Measurements from ENCODE around the gene LETM1. TPM values are rescaled to one million over a fixed set of nuclear protein-coding genes. Genes with fewer than 3 reads are reported as not detected.
"Not testable (repeated sequence)": the region's sequence is repeated elsewhere in the genome, so short reads cannot be mapped to it uniquely, and the experiment has no call there.

The LETM1 gene
- total RNA-seq, 2 donors from 2014 or later, result 37.2 to 50.5 TPM

- DNase-seq; ATAC-seq; intact Hi-C loops (cut with DNase I): not testable (repeated sequence)
Observed at GRCh38 chr4:1835836-1836235, 20.1 kb downstream of the LETM1 start.

- DNase-seq (no peak), ATAC-seq (no peak)
- intact Hi-C loops (cut with DNase I), result no loop called here
Observed at GRCh38 chr4:1834047-1834775, 21.7 kb downstream of the LETM1 start.

DNA sequence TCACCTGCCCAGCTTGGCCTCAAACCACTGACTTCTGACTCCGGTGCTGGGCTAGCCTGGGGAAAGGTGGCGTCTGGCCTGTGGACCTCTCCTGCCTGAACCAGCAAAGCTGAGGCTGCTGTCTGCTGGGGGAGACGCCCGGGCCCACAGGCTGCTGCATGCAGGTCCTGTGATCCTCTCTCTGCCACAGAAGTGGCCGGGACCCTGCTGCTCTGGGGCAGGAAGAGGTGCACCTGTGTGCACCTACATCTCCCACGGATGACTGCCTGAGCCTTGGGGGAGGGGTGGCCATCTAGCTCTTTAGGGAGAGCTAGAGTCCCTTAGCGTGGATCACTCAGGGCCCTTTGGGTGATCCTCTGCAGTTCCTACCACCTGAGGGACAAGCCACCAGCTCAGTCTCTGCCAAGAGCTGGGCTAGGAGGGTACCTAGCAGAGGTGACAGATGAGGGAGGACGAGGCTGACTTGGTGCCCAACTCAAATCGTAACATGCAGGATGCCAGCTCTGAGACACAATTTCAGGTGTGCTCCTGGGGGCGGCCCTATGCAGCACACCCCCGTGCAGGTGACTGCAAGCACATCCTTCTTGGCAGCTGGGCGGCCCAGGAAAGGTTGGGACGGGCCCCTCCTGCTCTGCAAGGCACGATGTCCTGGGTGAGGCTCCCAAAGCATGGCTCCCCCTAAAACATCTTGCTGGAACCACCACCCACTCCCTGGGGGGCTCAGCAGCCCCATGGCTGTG is 22.5 kb downstream of the LETM1 start:
- no peak for ATAC-seq
- intact Hi-C loops (cut with DNase I), result no loop called here

DNA sequence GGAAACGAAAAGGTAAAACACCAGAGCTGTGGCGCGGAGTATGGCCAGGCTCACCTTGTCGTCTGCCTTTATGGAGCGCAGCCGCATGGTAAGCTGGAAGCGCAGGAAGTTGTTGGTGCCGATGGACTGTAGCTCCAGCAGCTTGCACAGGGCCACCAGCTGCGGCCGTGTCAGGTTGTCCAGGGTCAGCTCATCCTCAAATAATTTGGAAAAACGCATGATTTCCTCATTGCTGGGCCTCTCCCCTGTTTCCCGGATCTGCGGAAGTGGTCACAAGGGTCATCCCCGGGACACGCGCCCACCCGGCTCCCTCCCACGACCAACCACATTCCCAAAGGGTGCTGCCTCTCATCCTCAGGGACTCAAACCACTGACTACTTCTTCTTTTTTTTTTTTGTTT is 23.3 kb downstream of the LETM1 start:
- no peak for DNase-seq
- no peak for ATAC-seq
- intact Hi-C loops (cut with DNase I), result no loop called here

More for the DNA sequence above, 22.5 kb downstream of the LETM1 start:
- DNase-seq, result no peak

DNA sequence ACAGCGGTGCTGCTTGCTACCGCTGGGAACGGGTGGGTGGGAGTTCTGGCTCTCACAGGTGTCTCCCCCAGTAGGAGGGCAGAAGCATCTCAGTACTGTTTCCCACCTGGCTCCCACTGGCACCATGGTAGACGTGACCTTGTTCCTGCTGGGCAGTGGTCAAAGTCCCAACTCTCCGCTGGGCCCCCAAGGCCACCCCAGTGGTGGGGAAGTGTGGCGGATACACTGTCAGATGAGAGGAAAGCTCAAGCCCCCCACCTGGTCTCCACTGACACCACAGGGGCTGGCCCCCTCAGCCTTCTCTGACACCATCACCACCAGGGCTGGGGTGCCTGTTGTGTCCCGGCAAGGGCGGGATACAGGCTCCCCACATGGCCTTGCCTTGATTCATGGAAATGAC is 24.6 kb downstream of the LETM1 start:
- ATAC-seq, result no peak
- DNase-seq, result no peak
- intact Hi-C loops (cut with DNase I), result no loop called here

- intact Hi-C loops (cut with DNase I), result no loop called here
Observed at GRCh38 chr4:1830642-1831228, 25.2 kb downstream of the LETM1 start.

DNA sequence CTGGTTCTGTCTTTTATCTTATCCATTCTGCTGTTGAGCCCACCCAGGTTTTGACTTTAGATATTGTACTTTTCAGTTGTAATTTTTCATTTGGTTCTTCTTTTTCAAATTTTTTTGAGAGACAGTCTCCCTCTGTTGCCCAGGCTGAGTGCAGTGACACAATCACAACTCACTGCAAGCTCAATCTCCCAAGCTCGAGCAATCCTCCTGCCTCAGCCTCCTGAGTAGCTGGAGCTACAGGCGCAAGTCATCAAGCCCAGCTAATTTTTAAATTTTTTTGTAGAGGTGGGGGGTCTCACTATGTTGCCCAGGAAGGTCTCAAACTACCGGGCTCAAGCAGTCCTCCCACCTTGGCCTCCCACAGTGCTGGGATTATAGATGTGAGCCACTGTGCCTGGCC is 25.7 kb downstream of the LETM1 start:
- no peak for DNase-seq
- no peak for ATAC-seq
- intact Hi-C loops (cut with DNase I), result no loop called here

More at GRCh38 chr4:1830642-1831228, 25.2 kb downstream of the LETM1 start:
- no peak for ATAC-seq
- DNase-seq, result no peak

GRCh38 chr4:1826531-1827350 is 29.2 kb downstream of the LETM1 start:
- DNase-seq (no peak), ATAC-seq (no peak)
- intact Hi-C loops (cut with DNase I), result no loop called here

- no peak for ATAC-seq
- intact Hi-C loops (cut with DNase I), result no loop called here
- no peak for DNase-seq
Observed at GRCh38 chr4:1825326-1825725, 30.6 kb downstream of the LETM1 start.

GRCh38 chr4:1824746-1825145 is 31.2 kb downstream of the LETM1 start:
- DNase-seq, result no peak
- ATAC-seq, result no peak
- intact Hi-C loops (cut with DNase I), result no loop called here

DNA sequence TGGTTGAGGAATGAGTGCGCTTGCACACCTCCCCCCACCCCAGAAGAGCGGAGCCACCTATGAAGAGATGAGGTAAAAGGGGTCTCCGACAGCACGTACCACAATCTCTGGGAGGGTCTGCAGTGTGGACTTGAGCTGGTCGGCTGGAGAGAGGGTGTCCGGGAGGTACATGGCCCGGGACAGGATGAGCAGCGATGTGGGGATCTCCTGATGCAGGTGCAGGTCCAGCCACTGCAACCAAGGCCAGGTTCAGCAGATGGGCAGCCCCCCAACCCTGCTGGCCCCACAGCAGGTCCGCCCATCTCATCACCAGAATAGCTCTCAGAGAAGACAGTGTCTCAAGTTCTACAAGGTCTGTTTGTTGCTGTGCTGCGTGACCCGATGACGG is 32.4 kb downstream of the LETM1 start:
- no peak for DNase-seq
- intact Hi-C loops (cut with DNase I), result no loop called here
- no peak for ATAC-seq

GRCh38 chr4:1822568-1823544 is 33.1 kb downstream of the LETM1 start:
- intact Hi-C loops (cut with DNase I), result no loop called here
- ATAC-seq, result no peak
- DNase-seq, result no peak

GRCh38 chr4:1821679-1822567 is 34.0 kb downstream of the LETM1 start:
- ATAC-seq (no peak), DNase-seq (no peak)
- intact Hi-C loops (cut with DNase I), result no loop called here

- intact Hi-C loops (cut with DNase I), result no loop called here
- DNase-seq (no peak), ATAC-seq (no peak)
Observed at GRCh38 chr4:1819816-1820215, 36.1 kb downstream of the LETM1 start.

GRCh38 chr4:1819284-1819683 is 36.7 kb downstream of the LETM1 start:
- DNase-seq (no peak), ATAC-seq (peak in 1 of 2 donors; percentile 38)
- intact Hi-C loops (cut with DNase I), result no loop called here

GRCh38 chr4:1815997-1816860 is 39.7 kb downstream of the LETM1 start:
- intact Hi-C loops (cut with DNase I), result no loop called here
- DNase-seq (no peak), ATAC-seq (no peak)

Measured in left cardiac atrium (tissue), 4 donors.